ENCODE data around the gene SSH3.

The SSH3 gene

DNA sequence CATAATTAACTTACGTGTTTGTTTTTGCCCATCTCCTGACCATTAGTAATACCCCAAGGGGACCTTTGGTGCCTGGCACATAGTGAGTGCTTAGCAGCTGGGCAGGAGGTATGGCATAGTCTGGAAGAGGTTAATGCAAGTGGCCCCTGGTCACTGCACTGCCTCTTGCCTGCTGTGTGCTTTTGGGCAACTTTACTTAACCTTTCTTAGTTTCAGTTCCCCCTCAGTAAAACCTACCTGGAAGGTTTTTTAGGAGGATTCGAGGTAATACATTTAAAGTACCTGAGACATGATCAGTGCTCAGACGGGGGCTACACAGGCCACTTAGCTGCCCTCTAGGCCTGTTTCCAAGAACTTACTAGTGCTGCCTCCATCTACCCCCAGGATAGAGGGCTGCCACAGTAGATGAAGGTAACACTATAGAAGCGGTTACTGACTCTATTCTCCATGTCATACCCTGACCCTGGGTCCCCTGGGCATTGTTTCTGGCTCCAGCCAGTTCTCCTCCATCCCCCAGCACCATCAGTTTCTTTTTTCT lies 46.7 kb downstream of the SSH3 start:
- no peak for DNase-seq

- DNase-seq, result no peak
Observed at GRCh38 chr11:67351275-67352005, 48.1 kb downstream of the SSH3 start.

GRCh38 chr11:67352546-67353316 lies 49.4 kb downstream of the SSH3 start:
- no peak for DNase-seq

- DNase-seq, result peak; percentile 81
Observed at GRCh38 chr11:67353317-67354074, 50.2 kb downstream of the SSH3 start, which contains the start of gene POLD4. POLD4 (minus strand) TSS chr11:67353546; CDS start chr11:67353399, 147 bp downstream.

- DNase-seq, result peak; percentile 72
Observed at GRCh38 chr11:67354075-67355022, 51.0 kb downstream of the SSH3 start.

DNA sequence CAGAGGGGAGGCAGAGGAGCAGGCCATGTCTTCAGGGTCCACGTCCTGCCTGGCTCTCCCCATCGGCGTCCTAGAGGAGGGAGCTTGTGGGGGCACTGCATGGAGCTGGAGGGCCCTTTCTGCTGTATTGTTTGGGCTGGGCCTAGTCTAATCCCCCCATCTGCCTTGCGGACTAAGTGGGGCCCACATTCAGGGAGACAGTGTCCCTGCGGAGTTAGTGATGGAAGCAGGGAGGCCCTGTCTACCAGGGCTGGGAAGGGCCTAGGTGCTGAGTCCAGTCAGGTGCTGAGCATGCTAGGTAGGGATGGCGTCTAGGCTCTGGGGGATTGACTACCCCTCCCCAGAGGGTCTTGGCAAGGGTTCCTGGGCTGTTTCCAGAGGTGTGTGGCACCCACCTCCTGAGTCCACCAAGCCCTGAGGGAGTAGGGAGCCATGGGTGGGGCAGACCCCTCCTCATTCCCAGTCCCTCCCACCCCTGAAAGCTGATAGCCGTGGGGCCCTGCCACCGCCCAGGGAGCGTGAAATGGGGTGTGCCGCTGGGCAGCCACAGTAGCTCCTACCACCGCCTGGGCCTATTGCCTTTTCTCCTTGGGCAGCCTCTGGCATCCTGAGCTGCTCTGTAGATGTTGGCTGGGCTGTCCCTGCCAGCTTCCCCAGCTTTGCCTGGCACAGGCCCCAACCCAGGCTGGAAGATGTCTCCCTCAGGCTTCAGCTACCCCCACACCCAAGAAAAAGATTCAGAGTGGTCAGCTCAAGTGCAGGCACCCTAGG lies 51.9 kb downstream of the SSH3 start:
- DNase-seq, result no peak

- no peak for DNase-seq
Observed at GRCh38 chr11:67355794-67356386, 52.6 kb downstream of the SSH3 start.

- DNase-seq, result no peak
Observed at GRCh38 chr11:67356387-67356863, 53.1 kb downstream of the SSH3 start.

GRCh38 chr11:67356864-67357561 lies 53.7 kb downstream of the SSH3 start:
- peak; percentile 45 for DNase-seq

- DNase-seq, result no peak
Observed at GRCh38 chr11:67357831-67358670, 54.7 kb downstream of the SSH3 start.
